GM12891 (cell line): Measurements from ENCODE around the gene MICAL3.

Experiments used
- POLR2A ChIP-seq: IDR thresholded peaks from 2 replicates; pipeline ENCODE4 v1.6.1; 2011; ENCODE audit warnings: low read depth, low read length, control low read depth
- TAF1 ChIP-seq: IDR thresholded peaks from 2 replicates; pipeline ENCODE4 v1.6.1; 2011; ENCODE audit warnings: low read depth, low read length, control low read depth

- TF ChIP-seq POLR2A (no peak), TAF1 (no peak)
These were observed 64.3 kb downstream of the MICAL3 start for GRCh38 chr22:17960011-17960410.
